NCI-H345 (cell line): ENCODE data around the gene DPM1.
A peak's percentile ranks its signal among the peaks of the same experiment; 100 is the strongest.

ENCODE experiments used
- DNase-seq: peaks from one replicate; lab custom pipeline; 2025; lab: John Stamatoyannopoulos, UW

DPM1 gene

DNA sequence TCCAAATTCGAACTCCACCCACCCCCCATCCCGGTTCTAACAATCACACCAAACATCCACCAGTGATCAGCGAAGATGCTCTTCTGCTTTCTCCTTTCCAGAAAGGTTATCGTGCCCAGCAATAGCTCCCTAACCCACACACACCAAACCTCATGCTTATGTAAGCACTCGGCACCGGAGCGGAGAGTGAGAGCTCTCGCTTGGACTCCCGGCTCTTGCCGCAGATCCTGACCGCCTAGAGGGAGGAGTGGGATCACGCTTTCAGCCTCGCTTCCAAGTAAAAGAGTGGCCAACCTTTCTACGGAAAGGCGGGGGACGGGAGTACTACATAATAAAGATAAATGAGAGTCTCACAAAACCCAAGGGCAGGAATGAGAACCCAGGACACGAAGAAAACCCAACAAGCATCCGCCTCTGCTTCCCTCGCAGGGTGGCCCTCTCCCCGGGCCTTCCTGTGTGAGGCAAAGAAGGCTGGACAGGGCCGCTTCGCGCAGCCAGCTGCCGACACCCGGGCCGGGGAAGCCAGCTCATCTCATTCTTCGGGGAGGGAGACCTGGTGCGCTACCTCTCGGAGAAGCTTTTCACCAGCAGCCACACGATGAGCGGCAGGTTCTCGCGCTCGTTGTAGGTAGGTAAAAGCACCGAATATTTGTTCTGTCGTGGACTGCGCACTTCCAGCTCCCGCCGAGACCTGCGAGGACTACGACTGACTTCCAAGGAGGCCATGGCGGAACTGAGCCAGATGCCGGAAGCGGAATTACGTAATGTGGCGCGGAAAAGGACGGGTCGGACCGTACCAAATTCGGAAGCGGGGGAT lies at the start of gene DPM1:
DPM1 (minus strand) TSS at position 735 of the 817 bp plus-strand sequence; CDS start at position 726, 9 bp downstream.
- DNase-seq = peak; percentile 96

DNA sequence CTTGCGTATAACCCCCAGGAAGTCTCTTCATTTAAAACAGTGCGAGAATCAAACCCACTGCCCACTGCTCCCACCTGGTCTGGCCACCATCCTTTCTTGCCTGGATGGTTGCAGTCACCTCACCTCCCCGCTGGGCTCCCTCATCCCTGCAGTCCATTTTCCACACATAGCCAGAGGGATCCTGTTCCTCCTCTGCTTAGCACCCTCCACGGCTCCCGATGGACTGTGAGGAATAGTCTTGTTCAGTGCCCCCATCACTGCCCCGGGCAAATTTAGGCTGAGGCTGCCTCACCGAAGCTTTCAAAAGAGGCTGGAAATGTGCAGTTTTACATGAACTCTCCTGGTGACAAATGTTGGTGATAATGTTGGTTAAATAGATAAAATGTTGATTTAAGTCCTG lies 46.9 kb upstream of the DPM1 start:
- no peak for DNase-seq

GRCh38 chr20:51004781-51005180 lies 46.4 kb upstream of the DPM1 start:
- no peak for DNase-seq

- no peak for DNase-seq
These were observed 46.0 kb upstream of the DPM1 start for GRCh38 chr20:51004305-51004727.

GRCh38 chr20:51003753-51004152 lies 45.4 kb upstream of the DPM1 start:
- no peak for DNase-seq

DNA sequence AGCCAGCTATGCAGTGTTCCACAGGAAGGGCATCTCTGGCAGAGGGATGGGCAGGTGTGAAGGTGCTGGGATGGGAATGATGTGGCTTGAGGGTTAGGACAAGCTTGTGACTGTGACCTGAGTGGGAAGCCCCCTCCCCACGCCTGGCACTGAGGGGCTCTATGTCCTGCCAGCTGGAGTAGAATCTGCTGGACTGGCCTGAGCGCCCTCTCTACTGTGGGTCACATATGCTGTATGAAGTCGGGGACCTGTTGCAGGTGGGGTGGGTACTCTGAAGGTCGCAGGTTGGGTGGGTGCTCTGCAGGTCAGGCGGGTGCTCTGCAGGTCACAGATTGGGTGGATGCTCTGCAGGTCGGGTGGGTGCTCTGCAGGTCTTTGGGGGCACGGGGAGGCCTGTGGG lies 44.3 kb upstream of the DPM1 start:
- no peak for DNase-seq

DNA sequence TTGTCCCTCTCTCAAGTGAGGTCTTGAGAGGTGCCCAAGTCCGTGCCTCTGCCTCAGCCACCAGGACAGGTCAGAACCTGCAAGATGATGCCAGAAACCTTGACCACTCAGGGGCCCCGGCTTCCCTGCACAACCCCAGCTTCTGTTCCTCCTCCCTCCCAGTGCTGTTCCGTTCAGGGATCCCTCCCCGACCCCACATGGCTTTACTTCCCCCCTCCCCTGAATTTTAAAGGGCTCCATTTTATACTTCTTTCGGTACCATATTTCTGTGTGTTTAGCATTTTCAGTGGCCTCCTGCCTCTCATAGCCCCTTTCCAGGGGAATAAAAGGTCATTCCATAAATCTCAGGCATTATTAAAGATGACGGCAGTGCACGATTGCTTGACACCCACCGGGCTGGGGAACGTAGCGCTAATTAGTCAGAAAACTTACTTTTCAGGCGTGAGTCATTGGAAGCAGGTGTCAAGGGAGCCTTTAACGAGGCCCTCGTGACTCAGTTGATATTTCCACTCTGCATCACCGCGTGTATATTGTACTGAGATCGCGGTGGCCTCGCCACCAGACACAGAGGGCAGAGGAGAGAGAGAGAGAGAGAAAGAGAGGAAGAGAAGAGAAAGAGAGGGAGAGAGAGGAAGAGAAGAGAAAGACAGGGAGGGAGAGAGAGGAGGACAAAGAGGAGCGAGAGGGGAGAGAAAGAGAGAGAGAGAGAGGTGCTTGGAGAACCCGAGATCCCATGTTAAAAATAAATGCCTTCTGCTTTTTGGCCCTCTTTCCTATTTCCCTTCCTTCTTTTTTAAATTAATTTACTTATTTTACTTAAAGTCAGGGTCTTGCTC lies 43.3 kb upstream of the DPM1 start:
- no peak for DNase-seq

- no peak for DNase-seq
These were observed 41.0 kb upstream of the DPM1 start for GRCh38 chr20:50999355-50999754.

DNA sequence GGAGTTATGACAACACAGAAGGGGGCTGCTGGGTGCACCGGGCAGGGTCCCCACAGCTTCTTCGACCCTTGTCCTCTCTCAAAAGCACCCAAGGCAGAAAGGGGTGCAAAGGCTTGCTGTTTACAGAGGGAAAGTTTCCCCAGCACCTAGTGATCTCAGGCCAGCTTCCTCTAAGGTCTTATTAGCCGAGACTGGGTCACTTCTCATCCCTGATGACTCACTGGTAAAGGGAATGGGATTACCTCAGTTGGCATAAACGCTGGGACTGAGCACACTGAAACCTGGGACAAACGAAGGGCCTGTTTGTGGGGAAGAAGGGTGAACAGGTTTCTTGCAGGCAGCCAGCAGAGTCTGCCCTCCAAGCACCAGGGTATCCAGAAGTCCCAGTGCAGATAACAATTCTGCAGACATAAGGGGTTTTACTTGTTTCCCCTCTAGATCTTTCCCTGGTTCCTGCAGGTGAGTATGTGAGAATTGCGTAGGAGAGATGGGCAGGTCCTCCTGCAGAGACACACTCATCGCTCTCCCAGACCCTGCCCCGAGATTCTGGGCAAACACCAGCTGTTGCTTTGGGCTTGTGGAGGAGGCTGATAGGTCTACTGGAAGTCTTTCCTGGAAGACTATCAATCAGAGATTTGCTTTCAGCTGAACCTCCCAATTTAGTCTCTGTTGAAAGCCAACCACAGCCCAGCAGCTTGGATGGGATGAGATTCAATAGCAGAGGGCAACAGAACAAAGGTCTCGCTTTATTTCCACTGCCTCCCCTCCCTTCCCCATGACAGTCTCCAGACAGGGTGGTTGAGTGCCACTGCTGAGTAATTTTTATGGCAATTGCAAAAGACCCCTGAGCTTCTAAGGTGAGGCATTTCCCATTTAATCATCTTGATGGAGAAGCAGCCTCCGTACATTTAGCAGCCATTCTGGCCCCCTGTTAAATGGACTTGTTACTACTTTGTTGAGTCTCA lies 38.9 kb upstream of the DPM1 start:
- no peak for DNase-seq

GRCh38 chr20:50995506-50995905 lies 37.2 kb upstream of the DPM1 start:
- DNase-seq = no peak

DNA sequence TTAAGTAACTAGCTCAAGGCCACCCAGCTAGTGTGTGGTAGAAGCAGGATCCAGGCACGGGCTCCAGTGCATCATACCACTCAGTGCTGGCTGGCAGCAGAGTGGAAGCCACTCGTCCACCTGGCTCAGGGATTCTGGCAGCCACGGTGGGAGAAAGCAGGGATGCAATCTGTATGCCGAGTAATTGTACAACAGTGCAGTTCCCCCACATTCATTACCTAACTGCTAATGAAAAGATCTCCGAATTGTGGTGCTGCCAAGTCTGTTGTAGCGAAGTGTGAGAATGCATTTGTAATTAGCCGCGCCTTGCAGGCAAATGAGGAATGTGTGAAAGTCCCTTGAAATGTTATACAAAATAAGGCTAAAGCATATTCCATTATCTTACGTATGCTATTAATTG lies 35.5 kb upstream of the DPM1 start:
- DNase-seq = no peak

GRCh38 chr20:50992733-50993457 lies 34.6 kb upstream of the DPM1 start:
- DNase-seq = peak; percentile 40

DNA sequence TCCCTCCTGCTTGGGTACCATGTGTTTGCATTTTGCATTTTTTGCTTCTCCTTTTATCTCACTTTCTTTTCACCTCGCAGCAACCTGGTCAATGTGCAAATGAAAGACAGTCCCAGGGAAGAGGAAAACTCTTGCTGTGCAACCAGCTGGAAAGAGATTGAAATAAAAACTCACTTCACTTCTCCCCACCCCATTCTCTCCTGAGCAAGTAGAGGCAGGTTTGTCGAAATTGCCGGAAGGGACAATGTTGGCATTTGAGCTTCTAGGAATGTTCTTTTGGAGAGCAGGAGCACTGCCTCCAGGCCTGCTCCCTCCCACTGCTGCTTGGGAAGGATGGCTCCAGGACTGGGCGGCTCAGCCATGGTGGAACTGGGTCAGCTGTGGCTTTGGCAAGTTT lies 34.0 kb upstream of the DPM1 start:
- DNase-seq = no peak

GRCh38 chr20:50991076-50991475 lies 32.7 kb upstream of the DPM1 start:
- no peak for DNase-seq

DNA sequence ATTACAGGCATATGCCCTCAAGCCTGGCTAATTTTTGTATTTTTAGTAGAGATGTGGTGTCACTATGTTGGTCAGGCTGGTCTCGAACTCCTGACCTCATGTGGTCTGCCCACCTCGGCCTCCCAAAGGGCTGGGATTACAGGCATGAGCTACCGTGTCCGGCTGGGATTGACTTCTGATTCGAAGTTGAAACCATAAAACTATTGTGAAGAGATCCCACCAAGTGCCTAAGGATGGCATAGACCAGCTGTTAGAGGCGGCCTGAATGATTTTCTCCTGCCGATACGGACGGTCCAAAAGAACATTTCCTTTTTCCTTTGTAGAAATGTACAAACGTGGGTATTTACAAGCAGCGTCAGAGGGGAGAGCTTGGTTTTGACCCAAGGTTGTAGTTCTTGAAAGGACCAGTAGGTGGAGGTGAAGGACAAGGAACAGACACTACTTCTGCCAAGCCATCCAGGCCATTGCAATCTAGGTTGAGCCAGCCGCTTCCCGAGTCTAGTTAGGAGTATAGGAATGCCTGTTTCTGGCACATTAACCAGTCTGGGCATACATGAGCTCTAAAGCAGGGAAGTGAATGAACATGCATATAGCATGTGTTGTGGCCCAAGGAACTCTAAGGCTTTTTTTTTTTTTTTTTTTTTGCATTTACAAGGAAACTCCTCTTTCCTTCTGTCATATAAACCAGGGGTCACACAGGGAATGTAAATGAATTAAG lies 29.3 kb upstream of the DPM1 start:
- DNase-seq = peak; percentile 89

DNA sequence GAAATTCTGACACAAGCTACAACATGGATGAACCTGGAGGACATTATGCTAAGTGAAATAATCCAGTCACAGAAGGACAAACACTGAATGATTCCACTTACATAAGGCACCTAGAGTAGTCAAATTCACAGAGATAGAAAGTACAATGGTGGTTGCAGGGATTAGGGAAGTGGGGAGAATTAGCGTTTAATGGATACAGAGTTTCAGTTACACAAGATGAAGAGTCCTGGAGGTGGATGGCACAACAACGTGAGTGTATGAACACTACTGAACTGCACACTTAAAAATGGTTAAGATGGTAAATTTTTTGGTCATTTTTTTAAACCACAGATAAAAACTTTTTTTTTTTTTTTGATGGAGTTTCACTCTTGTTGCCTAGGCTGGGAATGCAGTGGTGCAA lies 25.0 kb upstream of the DPM1 start:
- DNase-seq = no peak

DNA sequence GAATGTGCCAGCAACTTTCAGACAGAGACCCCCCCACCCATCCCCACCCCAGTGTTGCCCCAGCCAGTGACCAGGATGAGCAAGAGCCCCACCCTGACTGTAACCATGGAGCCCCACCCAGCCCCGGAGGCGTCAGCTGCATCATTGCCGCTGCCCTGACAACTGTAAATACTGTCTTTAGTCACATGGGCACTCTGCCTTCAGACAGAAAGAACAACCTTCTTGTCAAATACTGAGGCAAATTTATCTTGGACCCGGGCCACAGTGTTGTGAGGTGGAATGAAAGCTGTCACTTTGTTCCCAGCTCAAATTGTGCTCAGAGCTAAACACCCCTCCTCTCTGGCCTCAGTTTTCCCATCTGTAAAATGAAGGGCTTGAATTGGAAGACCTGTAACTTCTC lies 24.0 kb upstream of the DPM1 start:
- DNase-seq = peak; percentile 84

DNA sequence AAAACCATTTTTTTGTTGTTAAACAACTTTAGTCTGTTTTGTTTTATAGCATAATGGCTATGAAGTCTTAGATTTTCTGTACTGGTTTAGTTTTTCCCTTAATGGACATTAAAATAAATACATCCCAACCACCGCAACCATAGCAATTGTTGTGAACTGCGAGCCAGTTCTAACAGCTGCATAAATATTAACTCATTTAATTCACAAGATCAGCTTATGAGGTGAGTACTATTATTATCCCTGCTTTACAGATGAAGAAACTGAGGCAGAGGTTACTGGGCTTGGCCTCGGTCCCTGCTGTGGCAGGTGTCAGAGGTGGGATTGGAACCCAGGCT lies 23.3 kb upstream of the DPM1 start:
- no peak for DNase-seq

DNA sequence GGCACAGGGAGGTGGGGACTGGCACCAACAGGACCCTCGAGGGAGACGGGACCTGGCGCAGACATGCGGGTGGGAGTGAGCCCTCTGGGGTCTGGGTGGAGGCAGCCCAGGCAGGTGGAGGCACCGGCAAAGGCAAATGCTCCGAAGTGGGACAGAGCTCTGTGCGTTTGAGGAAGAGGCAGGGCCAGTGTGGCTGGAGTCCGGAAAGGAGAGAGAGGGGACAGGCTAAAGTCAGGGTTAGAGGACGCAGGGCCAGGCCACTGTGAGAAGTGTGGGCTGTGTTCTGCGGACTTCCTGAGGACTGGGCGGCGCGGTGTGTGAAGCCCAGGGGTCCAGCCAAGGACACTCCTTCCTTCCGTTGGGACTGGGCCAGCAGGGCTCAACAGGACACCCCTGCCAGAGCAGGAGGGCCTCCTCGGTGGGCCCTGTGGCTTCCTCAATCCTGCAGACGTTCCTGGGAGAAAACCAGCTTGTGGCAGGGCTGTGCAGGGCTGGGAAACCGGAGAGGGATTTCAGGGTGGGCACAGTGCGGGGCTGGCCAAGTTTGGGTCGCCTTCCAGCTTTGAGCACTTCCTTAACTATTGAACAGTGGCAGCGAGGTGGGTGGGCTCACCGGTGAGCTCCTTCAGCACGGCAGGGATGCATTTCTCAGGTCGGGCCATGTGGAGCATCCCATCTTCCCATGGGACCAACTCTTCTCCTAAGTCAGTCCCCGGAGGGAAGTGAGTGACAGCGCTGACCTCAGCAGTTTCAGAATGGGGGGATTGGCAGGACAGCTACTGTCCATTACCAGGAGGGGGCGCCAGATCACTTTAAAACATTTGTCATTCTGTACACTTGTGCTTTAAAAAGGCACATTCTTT lies 22.8 kb upstream of the DPM1 start:
- peak; percentile 53 for DNase-seq
